Measurements from ENCODE around the gene ZNF543. TPM values are rescaled to one million over a fixed set of nuclear protein-coding genes. Genes with fewer than 3 reads are reported as not detected.

The ZNF543 gene
- total RNA-seq: 3.7 and 4.6 TPM in 2 replicates

DNA sequence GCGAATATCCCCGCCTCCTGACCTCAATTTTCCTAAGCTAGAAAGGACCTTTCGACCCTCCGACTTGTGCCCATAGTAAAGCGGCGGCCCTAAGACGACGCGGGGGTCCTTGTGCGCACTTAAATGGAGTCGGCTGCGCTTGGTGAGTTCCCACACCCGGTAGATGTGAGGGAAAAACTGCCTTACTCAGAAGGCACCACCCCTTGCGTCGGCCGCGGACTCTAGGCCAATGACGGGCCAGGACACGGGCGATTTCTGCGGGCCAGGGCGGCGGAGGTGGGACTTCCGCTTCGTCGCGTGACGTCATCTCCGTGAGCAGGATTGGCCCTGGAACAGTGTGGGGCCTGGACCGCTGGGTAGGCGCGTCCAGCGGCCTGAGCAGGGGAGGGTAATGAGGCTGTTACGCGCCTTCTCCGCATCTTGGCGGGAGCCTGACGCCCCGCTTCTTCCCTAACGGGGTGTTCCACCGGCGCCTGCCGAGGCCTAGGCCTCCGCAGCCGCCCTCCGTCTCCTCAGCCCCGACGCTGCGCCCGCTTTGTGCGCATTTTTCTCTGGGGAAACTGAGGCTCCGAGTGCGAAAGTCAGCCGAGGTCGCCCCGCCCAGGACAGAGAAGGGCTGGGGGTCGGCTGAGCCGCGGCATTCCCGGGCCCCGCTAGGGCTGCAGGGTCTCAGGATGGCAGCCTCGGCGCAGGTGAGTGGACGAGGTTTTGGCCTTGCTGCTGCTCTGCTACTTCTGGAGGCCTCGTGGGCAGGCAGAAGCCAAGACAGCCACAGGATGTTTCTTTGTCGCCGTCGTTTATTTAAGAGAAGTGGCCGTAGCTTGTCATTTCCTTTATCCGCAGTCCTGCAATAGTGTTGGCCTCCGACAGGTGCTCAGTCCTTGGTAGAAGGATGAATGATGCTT lies at the start of gene ZNF543:
TSS of gene ZNF543 (plus strand) at position 293 of the 905 bp plus-strand sequence. CDS start at position 675, 382 bp downstream.

DNA sequence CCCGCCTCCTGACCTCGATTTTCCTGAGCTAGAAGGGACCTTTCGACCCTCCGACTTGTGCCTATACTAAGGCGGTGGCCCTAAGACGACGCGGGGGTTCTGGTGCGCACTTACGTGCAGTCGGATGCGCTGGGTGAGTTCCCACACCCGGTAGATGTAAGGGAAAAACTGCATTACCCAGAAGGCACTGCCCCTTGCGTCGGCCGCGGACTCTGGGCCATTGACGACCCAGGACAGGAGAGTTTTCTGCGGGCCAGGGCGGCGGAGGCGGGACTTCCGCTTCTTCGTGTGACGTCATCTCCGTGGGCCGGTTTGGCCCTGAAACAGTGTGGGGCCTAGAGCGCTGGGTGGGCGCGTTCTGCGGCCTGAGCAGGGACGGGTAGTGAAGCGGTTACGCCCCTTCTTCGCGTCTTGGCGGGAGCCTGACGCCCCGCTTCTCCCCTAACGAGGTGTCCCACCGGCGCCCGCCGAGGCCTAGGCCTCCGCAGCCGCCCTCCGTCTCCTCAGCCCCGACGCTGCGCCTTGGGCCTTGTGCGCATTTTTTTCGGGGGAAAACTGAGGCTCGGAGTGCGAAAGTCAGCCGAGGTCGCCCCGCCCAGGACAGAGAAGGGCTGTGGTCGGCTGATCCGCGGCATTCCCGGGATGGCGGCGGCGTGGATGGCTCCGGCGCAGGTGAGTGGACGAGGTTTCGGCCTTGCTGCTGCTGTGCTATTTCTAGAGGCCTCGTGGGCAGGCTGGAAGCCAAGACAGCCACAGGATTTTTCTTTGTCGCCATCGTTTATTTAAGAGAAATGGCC lies 39.9 kb upstream of the ZNF543 start, which contains the start of gene ZNF460:
TSS of gene ZNF460 (plus strand) at position 321 of the 797 bp plus-strand sequence. CDS start at position 643, 322 bp downstream.

DNA sequence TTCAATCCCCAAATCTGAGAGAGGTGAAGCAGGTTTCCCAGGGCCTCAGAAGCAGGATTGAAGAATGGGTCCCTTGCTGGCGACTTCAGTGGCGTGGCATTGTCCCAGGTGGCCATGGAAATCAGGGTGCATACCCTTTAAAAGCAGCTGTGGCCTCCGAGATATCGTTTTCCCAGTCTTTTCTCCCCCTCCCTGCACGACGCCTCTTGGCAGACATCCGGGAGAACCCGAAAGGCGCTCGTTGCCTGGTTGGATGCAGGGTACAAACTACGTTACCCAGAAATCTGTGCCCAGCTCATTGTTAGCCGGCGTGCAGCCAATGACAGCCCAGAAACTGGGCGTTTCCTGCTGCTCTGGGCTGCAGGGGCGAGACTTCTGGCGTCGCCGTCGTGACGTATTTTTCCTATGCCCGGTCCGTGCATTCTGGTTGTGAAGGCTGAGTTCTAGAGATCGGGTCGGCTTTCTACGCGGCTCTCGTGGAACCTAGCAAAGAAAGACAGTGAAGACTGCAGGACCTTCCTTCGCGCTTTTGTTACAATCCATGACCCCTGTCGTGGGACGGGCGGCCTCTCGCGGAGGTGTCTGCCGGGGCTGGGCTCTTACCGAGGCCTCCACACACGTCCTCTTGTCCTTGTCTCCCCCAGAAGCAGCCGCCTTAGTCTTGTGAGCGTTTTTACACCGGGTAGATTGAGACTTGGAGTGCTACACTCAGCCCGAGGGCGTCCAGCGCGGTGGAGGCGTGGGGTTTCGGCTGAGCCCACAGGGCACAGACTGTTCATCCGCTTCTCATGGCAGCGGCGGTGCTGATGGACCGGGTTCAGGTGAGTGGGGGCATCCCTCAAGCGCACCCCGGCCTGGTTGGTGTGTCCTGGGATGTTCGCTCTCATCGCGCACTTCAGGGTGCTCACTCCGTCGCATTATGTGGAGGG lies 30.9 kb downstream of the ZNF543 start, which contains the start of gene ZNF304:
TSS of gene ZNF304 (plus strand) at position 395 of the 929 bp plus-strand sequence. CDS start at position 789, 394 bp downstream.

DNA sequence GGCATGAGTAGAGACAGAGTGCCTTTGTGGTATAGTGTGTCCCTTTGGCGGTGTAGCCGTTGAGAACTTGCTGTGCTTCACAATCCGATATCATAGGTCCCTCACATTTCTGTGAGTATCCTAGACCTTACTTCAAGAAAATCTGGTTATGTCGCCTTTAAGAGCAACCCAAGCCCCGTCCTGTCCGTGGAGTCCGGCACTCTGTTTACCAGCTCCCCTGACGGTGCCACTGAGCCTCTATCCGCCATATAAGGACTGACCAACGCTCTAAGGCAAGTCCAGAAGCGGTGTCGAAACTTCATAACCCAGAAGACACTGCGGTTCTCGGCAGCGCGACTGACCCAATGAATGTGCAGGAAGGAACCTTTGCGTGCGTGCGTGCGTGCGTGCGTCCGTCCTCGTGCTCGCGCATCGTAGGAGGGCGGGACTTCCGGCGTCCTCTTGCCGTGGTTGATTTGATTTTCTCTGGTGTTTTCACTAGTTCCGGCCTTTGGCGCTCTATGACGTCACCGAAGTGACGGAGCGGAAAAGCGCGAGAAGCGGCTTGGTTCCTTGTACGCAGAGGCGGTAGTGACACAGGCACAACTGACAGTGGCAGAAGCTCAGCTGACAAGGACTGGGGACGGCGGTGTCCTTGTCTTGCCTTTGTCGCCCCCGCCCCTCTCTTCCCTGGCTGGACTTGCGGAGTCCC lies 42.9 kb downstream of the ZNF543 start, which contains the start of the genes TRAPPC2B and ZNF547:
TSS of gene TRAPPC2B (plus strand) at position 555 of the 691 bp plus-strand sequence. CDS start 1,283 bp downstream, outside the sequence.
TSS of gene ZNF547 (plus strand) at position 555 of the 691 bp plus-strand sequence. CDS start 5,005 bp downstream, outside the sequence.

Other genes starting within 250 kb of the ZNF543 start
- gene USP29, start 200.5 kb upstream of the ZNF543 start, total RNA-seq: not detected in 2 replicates
- not detected in 2 replicates for gene ZIM3, start 175.3 kb upstream of the ZNF543 start, total RNA-seq
- not detected in 2 replicates for gene DUXA, start 153.0 kb upstream of the ZNF543 start, total RNA-seq
- 10.3 and 22.5 TPM in 2 replicates for gene ZNF264, start 129.0 kb upstream of the ZNF543 start, total RNA-seq
- 0.09 TPM in 1 of 2 replicates, not detected in the other for gene AURKC, start 89.4 kb upstream of the ZNF543 start, total RNA-seq
- gene ZNF805, start 79.8 kb upstream of the ZNF543 start, total RNA-seq: 6.4 and 9.2 TPM in 2 replicates
- 26.8 and 33.3 TPM in 2 replicates for gene ZNF460, start 40.0 kb upstream of the ZNF543 start, total RNA-seq
- 5.4 and 6.5 TPM in 2 replicates for gene ZNF304, start 30.8 kb downstream of the ZNF543 start, total RNA-seq
- 25.3 and 28.2 TPM in 2 replicates for gene TRAPPC2B, start 43.1 kb downstream of the ZNF543 start, total RNA-seq
- 2.1 and 3.8 TPM in 2 replicates for gene ZNF547, start 43.1 kb downstream of the ZNF543 start, total RNA-seq
- gene ZNF548, start 69.4 kb downstream of the ZNF543 start, total RNA-seq: 14.4 and 28.1 TPM in 2 replicates
- gene ZNF17, start 90.7 kb downstream of the ZNF543 start, total RNA-seq: 1.9 and 4.3 TPM in 2 replicates
- 6.3 and 6.5 TPM in 2 replicates for gene ZNF749, start 114.9 kb downstream of the ZNF543 start, total RNA-seq
- 0.17 and 0.23 TPM in 2 replicates for gene VN1R1, start 136.7 kb downstream of the ZNF543 start, total RNA-seq
- gene ZNF772, start 157.1 kb downstream of the ZNF543 start, total RNA-seq: 9.7 and 11.4 TPM in 2 replicates
- 7.6 and 9.6 TPM in 2 replicates for gene ZNF419, start 167.3 kb downstream of the ZNF543 start, total RNA-seq
- gene ZNF773, start 179.5 kb downstream of the ZNF543 start, total RNA-seq: 7.7 and 10.4 TPM in 2 replicates
- 3.8 and 3.9 TPM in 2 replicates for gene ZNF549, start 206.9 kb downstream of the ZNF543 start, total RNA-seq
- gene ZNF550, start 239.4 kb downstream of the ZNF543 start, total RNA-seq: 2.6 and 2.8 TPM in 2 replicates

Measured in pericardium fibroblast (primary cell).